Measurements from ENCODE around the gene MTA1. TPM values are rescaled to one million over a fixed set of nuclear protein-coding genes. Genes with fewer than 3 reads are reported as not detected.

MTA1 gene
- total RNA-seq, 2 experiments from 2014 or later = 119 to 131 TPM

DNA sequence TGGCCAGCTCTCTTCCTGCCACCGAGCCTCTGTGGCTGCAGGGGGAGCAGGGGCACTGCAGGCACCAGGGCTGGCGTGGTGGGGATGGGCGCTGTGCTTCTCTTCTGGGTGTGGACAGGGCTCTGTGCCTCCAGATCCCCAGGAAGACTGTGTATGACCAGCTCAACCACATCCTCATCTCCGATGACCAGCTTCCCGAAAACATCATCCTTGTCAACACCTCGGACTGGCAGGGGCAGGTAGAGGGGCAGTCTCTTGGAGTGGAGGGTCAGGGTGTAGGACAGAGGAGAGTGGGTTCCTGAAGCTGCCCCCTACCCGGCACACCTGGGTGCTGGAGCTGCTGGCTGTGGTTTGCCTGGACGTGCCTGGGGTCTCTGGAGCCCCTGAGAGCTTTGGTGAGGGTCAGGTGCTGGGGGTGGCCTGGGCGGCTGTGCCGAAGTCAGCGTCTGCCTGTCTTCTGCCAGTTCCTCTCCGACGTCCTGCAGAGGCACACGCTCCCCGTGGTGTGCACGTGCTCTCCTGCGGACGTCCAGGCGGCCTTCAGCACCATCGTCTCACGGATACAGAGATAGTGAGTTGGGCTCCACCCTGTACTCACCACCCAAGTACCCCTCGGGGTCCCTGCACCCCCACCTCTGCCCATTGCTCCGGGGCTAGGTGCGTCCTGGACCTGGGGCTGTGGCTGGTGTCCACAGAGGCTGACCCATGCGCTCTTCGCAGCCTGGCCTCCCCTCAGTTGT lies 37.1 kb upstream of the MTA1 start:
- H3K27ac Mint-ChIP-seq = no peak overlapping the region
- H3K4me1 Mint-ChIP-seq = no peaks in the 10 kb centered on the region
- H3K27me3 Mint-ChIP-seq = no peaks in the 10 kb centered on the region
- H3K36me3 Mint-ChIP-seq (ENCODE audit: low read depth) = peaks cover 1% of the 10 kb centered on the region
- CTCF ChIA-PET = interaction anchor here (0.5 to 0.6 kb wide), 2 partner anchors 11 to 24 kb away, joined by 3 read pairs; no protein-coding TSS in a partner anchor
- no peak for DNase-seq
- H3K9me3 Mint-ChIP-seq = no peaks in the 10 kb centered on the region
- POLR2A ChIA-PET = no interaction called here
- H3K4me3 Mint-ChIP-seq = no peak overlapping the region

- H3K27ac Mint-ChIP-seq = no peak overlapping the region
- no peaks in the 10 kb centered on the region for H3K4me1 Mint-ChIP-seq
- H3K36me3 Mint-ChIP-seq (ENCODE audit: low read depth) = peaks cover 1% of the 10 kb centered on the region
- H3K9me3 Mint-ChIP-seq = no peaks in the 10 kb centered on the region
- ChIA-PET CTCF (interaction anchor here (1.8 kb wide), 1 partner anchor 107 kb away, joined by 4 read pairs; no protein-coding TSS in a partner anchor), POLR2A (no interaction called here)
- H3K27me3 Mint-ChIP-seq = no peaks in the 10 kb centered on the region
- no peak for DNase-seq
- no peak overlapping the region for H3K4me3 Mint-ChIP-seq
These were observed 36.4 kb upstream of the MTA1 start for GRCh38 chr14:105383083-105383730.

- H3K27me3 Mint-ChIP-seq = no peaks in the 10 kb centered on the region
- no peak overlapping the region for H3K4me3 Mint-ChIP-seq
- no peak for DNase-seq
- CTCF ChIA-PET = interaction anchor here (1.2 to 1.8 kb wide), 3 partner anchors 64 to 331 kb away, joined by 3 to 4 read pairs (median 3); no protein-coding TSS in a partner anchor
- no peaks in the 10 kb centered on the region for H3K9me3 Mint-ChIP-seq
- H3K4me1 Mint-ChIP-seq = no peaks in the 10 kb centered on the region
- H3K27ac Mint-ChIP-seq = no peak overlapping the region
- H3K36me3 Mint-ChIP-seq (ENCODE audit: low read depth) = peaks cover 1% of the 10 kb centered on the region
- POLR2A ChIA-PET = no interaction called here
These were observed 35.5 kb upstream of the MTA1 start for GRCh38 chr14:105384041-105384557.

- H3K4me3 Mint-ChIP-seq = no peak overlapping the region
- no peaks in the 10 kb centered on the region for H3K9me3 Mint-ChIP-seq
- peaks cover under 1% of the 10 kb centered on the region for H3K4me1 Mint-ChIP-seq
- H3K36me3 Mint-ChIP-seq (ENCODE audit: low read depth) = peaks cover 1% of the 10 kb centered on the region
- H3K27ac Mint-ChIP-seq = no peak overlapping the region
- DNase-seq = no peak
- CTCF ChIA-PET = interaction anchor here (1.2 to 1.8 kb wide), 3 partner anchors 64 to 331 kb away, joined by 3 to 4 read pairs (median 3); no protein-coding TSS in a partner anchor
- POLR2A ChIA-PET = no interaction called here
- H3K27me3 Mint-ChIP-seq = no peaks in the 10 kb centered on the region
These were observed 34.9 kb upstream of the MTA1 start for GRCh38 chr14:105384605-105385321.

DNA sequence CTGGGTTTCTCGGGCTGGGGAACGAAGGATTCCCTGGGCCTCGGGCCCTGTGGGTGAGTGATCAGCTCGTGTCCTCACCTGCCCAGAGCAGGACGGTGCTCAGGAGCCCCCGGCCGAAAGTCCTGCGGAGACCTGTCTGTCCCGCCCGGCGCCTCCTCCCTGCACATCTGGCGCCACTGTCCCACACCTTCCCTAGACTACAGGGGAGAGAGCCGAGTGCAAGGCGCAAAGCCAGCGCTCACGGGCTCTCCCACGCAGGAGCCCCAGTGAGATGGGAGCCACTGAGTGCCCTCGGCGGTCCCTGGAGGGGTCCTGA lies 34.3 kb upstream of the MTA1 start:
- no peaks in the 10 kb centered on the region for H3K9me3 Mint-ChIP-seq
- peak overlapping the region; percentile 75 for H3K27ac Mint-ChIP-seq
- H3K36me3 Mint-ChIP-seq (ENCODE audit: low read depth) = peaks cover 1% of the 10 kb centered on the region
- no peaks in the 10 kb centered on the region for H3K27me3 Mint-ChIP-seq
- H3K4me3 Mint-ChIP-seq = no peak overlapping the region
- DNase-seq = no peak
- CTCF ChIA-PET = interaction anchor here (1.2 kb wide), 2 partner anchors 63 to 332 kb away, joined by 3 read pairs; no protein-coding TSS in a partner anchor
- H3K4me1 Mint-ChIP-seq = peaks cover 5% of the 10 kb centered on the region
- POLR2A ChIA-PET = no interaction called here

DNA sequence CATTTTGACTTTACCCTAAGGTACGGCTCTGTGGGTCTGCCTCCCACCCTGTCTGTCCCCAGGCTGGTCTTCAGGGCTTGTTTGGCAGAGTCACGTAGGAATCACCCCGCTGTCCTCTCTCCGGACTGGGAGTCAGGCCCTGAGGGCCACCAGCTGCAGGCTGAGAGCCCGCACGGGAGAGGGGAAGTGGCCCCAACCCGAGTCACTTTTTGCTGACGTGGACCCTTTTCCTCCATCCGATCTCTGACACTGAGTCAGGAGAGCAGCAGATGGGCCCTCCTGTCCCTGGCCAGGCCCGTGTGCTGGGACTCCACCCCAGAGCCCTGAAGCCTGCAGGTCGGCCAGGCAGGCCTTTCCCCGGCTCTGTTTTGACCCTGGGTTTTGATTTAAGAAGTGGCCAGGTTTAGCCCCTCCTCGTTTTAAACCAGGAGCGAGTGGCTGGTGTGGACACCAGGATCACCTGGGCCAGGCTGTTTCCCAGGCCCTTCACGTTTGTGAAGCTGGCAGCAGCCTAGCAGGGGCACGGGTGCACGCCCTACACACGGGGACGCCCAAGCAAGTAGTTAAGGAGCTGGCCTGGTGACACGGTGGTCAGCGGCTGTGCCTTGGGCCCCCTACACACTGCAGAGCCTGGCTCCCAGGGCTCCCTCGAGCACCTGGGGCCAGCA lies 33.8 kb upstream of the MTA1 start:
- CTCF ChIA-PET = interaction anchor here (0.9 to 1.2 kb wide), 3 partner anchors 13 to 216 kb away, joined by 3 to 4 read pairs (median 3); no protein-coding TSS in a partner anchor
- Mint-ChIP-seq H3K27me3 (no peaks in the 10 kb centered on the region), H3K4me3 (no peak overlapping the region), H3K4me1 (peaks cover 10% of the 10 kb centered on the region), H3K9me3 (no peaks in the 10 kb centered on the region), H3K27ac (no peak overlapping the region), H3K36me3 (ENCODE audit: low read depth) (peaks cover 1% of the 10 kb centered on the region)
- POLR2A ChIA-PET = no interaction called here
- DNase-seq = no peak

DNA sequence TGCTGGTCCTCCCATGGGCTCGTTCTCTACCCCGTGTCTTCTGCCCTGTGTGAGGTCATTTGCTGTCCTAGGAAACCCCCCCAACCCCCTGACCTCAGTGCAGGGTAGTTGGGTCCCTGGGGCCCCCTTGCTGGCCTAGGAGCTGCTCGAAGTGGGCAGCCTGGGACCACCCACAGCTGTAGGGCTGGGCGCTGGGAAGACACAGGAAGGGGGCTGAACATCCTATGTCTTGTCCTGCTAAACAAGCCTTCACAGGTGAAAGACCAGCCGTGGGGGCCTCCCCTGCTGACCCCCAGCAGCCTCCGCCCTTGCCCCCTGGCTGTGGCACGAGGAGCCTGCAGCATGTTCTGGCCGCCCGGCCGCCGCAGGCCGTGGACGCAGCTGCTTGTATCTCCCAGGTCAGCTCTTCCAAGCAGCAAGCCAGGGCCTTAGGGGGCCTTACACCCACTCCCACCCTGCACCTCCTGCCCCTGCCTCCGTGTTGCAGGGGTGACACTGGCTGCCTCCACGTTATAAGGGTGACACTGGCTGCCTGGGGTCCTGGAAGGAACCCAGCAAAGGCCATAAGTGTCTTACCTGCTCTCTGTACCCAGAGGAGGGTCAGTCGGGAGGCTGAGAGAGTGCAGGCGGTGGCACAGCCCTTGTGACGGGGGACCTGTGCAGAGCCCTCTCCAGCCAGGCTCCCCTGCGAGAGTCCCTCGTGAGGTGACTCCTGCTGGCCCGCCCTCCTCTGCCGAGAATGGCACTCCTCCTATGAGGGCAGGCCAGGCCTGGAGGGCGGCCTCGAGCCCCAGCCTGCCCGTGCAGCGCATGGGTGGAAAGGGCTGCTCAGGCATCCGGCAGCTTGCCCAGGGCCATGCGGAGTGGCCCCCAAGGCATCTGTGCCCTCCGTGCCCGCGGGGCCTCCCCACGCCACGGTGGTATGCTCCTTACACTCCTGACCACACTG lies 32.8 kb upstream of the MTA1 start:
- no peak overlapping the region for H3K27ac Mint-ChIP-seq
- CTCF ChIA-PET = interaction anchor here (0.9 to 1.1 kb wide), 2 partner anchors 12 to 217 kb away, joined by 3 to 4 read pairs; no protein-coding TSS in a partner anchor
- peaks cover 12% of the 10 kb centered on the region for H3K4me1 Mint-ChIP-seq
- no peak overlapping the region for H3K4me3 Mint-ChIP-seq
- POLR2A ChIA-PET = no interaction called here
- DNase-seq = no peak
- H3K27me3 Mint-ChIP-seq = no peaks in the 10 kb centered on the region
- no peaks in the 10 kb centered on the region for H3K9me3 Mint-ChIP-seq
- peaks cover 1% of the 10 kb centered on the region for H3K36me3 Mint-ChIP-seq (ENCODE audit: low read depth)

DNA sequence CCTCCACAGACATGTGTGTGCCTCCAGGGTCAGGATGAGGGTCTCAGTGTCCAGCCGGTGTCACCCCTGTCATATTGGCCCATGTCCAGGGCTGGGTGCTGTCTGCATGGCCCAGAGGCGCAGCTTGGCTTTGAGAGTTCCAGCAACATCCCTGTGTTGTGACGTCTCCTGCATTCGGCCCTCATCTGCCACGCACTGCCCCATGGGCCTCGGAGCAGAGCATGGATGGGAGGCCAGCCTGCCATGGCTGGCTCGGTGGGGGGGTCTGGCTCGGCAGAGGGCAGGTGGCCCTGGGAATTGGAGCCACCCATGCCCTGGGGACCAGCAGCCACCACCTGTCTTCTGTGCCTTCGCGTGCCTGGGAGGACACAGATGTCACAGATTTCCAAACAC lies 32.1 kb upstream of the MTA1 start:
- ChIA-PET CTCF (no interaction called here), POLR2A (no interaction called here)
- peaks cover 12% of the 10 kb centered on the region for H3K4me1 Mint-ChIP-seq
- no peaks in the 10 kb centered on the region for H3K9me3 Mint-ChIP-seq
- H3K27ac Mint-ChIP-seq = no peak overlapping the region
- peaks cover 1% of the 10 kb centered on the region for H3K36me3 Mint-ChIP-seq (ENCODE audit: low read depth)
- H3K4me3 Mint-ChIP-seq = no peak overlapping the region
- DNase-seq = no peak
- no peaks in the 10 kb centered on the region for H3K27me3 Mint-ChIP-seq

DNA sequence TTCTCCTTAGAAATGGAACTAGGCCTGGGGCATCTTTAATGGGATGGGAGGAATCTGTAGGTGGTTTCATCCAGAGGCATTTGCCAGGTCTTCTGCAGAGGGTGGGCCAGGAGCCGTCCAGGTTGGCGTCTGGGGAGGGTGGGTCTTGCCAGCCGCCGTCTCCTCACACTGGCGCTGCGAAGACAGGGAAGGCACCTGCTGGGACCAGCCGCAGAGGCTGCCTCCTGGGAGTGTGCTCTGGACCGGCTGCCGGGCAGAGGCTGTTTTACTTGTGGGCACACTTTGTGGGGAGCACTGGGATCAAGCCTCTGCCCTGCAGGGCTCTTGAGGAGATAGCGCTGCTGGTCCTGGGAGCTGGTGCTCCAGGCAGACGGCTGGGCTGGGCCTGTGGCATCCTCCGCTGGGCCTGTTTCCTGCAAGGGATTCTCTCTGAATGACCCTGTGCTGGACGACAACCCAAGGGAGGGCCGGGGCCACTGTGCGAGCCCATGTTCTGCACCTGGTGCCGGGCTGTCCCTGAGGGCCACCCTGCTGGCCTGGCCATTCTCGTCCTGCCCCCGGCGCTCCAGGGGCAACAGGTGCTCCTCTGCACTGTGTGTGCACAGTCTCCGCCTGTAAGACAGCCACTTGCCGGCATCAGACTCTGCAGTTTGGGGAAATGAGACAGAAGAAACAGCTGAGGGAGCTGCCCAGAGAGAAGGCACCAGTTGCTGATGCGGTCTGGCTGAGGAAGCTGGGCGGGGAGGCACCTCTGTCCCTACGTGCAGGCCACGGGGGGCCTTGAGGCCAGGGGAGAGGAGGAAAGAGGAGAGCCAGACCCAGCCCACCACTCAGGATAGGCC lies 31.3 kb upstream of the MTA1 start:
- H3K9me3 Mint-ChIP-seq = no peaks in the 10 kb centered on the region
- peak overlapping the region; percentile 66 for H3K27ac Mint-ChIP-seq
- no peak overlapping the region for H3K4me3 Mint-ChIP-seq
- H3K36me3 Mint-ChIP-seq (ENCODE audit: low read depth) = peaks cover 1% of the 10 kb centered on the region
- peaks cover 12% of the 10 kb centered on the region for H3K4me1 Mint-ChIP-seq
- ChIA-PET POLR2A (no interaction called here), CTCF (interaction anchor here (2.3 kb wide), 1 partner anchor 17 kb away, joined by 10 read pairs; no protein-coding TSS in a partner anchor)
- no peak for DNase-seq
- H3K27me3 Mint-ChIP-seq = no peaks in the 10 kb centered on the region

DNA sequence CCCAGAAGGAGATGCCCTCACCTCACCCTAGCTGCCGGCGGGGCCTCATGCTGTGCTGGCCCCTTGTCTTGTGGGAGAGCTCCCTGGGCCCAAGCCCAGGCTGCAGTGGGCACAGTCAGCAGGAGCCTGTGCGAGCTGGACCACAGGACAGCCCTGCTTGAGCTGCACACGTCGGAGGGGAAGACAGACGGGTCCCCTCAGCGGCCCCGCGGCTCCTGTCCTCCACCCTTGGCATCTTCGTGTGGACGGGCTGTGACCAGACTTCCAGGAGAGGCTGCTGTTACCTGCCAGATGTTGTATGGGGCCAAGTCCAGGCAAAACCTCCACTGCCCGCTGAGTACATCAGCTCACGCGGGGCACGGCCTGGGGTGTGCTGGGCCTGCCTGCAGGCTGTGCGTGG lies 30.7 kb upstream of the MTA1 start:
- Mint-ChIP-seq H3K4me1 (peaks cover 12% of the 10 kb centered on the region), H3K27ac (no peak overlapping the region), H3K4me3 (no peak overlapping the region), H3K9me3 (no peaks in the 10 kb centered on the region), H3K27me3 (no peaks in the 10 kb centered on the region), H3K36me3 (ENCODE audit: low read depth) (no peaks in the 10 kb centered on the region)
- no peak for DNase-seq
- CTCF ChIA-PET = interaction anchor here (2.3 kb wide), 1 partner anchor 18 kb away, joined by 10 read pairs; no protein-coding TSS in a partner anchor
- POLR2A ChIA-PET = no interaction called here

- peaks cover 12% of the 10 kb centered on the region for H3K4me1 Mint-ChIP-seq
- H3K4me3 Mint-ChIP-seq = no peak overlapping the region
- DNase-seq = no peak
- H3K27ac Mint-ChIP-seq = no peak overlapping the region
- CTCF ChIA-PET = interaction anchor here (0.7 to 2.6 kb wide), 4 partner anchors 14 to 100 kb away, joined by 3 to 10 read pairs (median 6); no protein-coding TSS in a partner anchor
- no peaks in the 10 kb centered on the region for H3K27me3 Mint-ChIP-seq
- POLR2A ChIA-PET = no interaction called here
- H3K9me3 Mint-ChIP-seq = no peaks in the 10 kb centered on the region
- no peaks in the 10 kb centered on the region for H3K36me3 Mint-ChIP-seq (ENCODE audit: low read depth)
These were observed 30.1 kb upstream of the MTA1 start for GRCh38 chr14:105389534-105389933.
